GM04504 (cell line): ENCODE measurements around the gene LETM1.

Experiments used
- DNase-seq: peaks from one replicate; pipeline ENCODE4 v3.0.0-alpha.2; 2012; ENCODE audit warnings: low read depth

LETM1 gene

GRCh38 chr4:1872870-1873269, 16.9 kb upstream of the LETM1 start:
- DNase-seq = peak; percentile 45

- DNase-seq = no peak
Observed at GRCh38 chr4:1871471-1872021, 15.6 kb upstream of the LETM1 start.

- DNase-seq = peak; percentile 83
Observed at GRCh38 chr4:1870578-1871443, 14.9 kb upstream of the LETM1 start, which contains the start of gene NSD2. NSD2 (plus strand) TSS chr4:1871393; CDS start chr4:1900655, 29,262 bp downstream.

GRCh38 chr4:1870328-1870577, 14.3 kb upstream of the LETM1 start:
- peak; percentile 49 for DNase-seq

- DNase-seq = no peak
Observed at GRCh38 chr4:1869530-1870327, 13.8 kb upstream of the LETM1 start.

GRCh38 chr4:1868912-1869311, 13.0 kb upstream of the LETM1 start:
- DNase-seq = no peak

GRCh38 chr4:1868293-1868692, 12.3 kb upstream of the LETM1 start:
- DNase-seq = no peak

GRCh38 chr4:1866189-1866661, 10.3 kb upstream of the LETM1 start:
- DNase-seq = no peak

GRCh38 chr4:1864076-1865008, 8.4 kb upstream of the LETM1 start:
- DNase-seq = no peak

GRCh38 chr4:1863297-1864033, 7.5 kb upstream of the LETM1 start:
- DNase-seq = no peak

GRCh38 chr4:1862961-1863296, 7.0 kb upstream of the LETM1 start:
- no peak for DNase-seq

GRCh38 chr4:1862055-1862911, 6.3 kb upstream of the LETM1 start:
- DNase-seq = no peak

- DNase-seq = no peak
Observed at GRCh38 chr4:1859389-1859753, 3.4 kb upstream of the LETM1 start.

GRCh38 chr4:1857931-1858330, 2.0 kb upstream of the LETM1 start:
- DNase-seq = no peak

GRCh38 chr4:1856943-1857699, 1.2 kb upstream of the LETM1 start:
- DNase-seq = no peak

- no peak for DNase-seq
Observed at GRCh38 chr4:1855333-1856070, 454 bp downstream of the LETM1 start.

GRCh38 chr4:1854752-1855151, 1.2 kb downstream of the LETM1 start:
- DNase-seq = no peak

- no peak for DNase-seq
Observed at GRCh38 chr4:1852904-1853623, 2.9 kb downstream of the LETM1 start.
